ENCODE measurements around the gene LDLRAD3. TPM values are rescaled to one million over a fixed set of nuclear protein-coding genes. Genes with fewer than 3 reads are reported as not detected.
A peak's percentile ranks its signal among the peaks of the same experiment; 100 is the strongest.

LDLRAD3 gene
- total RNA-seq, 4 donors from 2014 or later = 10.2 to 41.9 (median 19.8) TPM

DNA sequence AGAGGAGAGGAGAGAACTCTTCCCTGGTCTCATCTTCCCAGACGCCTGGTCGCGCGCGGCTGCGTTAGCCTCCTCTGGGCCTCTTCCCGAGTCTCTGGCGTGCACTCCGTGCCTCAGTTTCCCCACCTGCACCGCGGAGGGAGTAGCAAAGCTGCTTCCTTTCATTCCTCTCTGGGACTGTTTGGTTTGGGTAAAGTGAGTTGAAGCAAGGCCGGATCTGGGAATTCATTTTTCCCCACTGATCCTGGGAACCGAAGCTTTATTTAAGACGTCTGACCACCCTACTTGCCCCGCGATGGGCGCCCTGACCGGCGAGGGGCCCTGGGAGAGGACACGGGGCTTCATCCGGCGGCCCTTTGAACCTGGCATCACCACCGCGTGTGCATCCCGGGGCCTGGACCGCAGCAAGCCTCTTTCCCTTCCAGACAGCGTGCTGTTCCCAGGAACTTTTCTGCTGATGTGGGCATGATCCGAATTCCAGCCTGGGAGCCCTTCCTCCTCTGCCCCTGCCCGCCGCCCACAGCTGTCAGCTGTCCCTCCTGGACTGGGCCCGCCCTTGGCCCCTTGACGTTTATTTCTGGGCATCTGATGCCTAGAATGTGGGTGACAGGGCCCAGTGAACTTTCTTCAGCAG is 758 bp downstream of the LDLRAD3 start:
- no peak for DNase-seq
- Histone ChIP-seq H3K4me1 (no peaks in the 10 kb centered on the region), H3K36me3 (no peaks in the 10 kb centered on the region), H3K4me3 (peak overlapping the region; percentile 40 to 77), H3K27me3 (no peaks in the 10 kb centered on the region), H3K9me3 (no peaks in the 10 kb centered on the region), H3K27ac (peak overlapping the region; percentile 74 to 75)
- TF ChIP-seq POLR2A (IDR thresholded peaks at IDR 0.05) = no peak
- TF ChIP-seq, protein P1, sequence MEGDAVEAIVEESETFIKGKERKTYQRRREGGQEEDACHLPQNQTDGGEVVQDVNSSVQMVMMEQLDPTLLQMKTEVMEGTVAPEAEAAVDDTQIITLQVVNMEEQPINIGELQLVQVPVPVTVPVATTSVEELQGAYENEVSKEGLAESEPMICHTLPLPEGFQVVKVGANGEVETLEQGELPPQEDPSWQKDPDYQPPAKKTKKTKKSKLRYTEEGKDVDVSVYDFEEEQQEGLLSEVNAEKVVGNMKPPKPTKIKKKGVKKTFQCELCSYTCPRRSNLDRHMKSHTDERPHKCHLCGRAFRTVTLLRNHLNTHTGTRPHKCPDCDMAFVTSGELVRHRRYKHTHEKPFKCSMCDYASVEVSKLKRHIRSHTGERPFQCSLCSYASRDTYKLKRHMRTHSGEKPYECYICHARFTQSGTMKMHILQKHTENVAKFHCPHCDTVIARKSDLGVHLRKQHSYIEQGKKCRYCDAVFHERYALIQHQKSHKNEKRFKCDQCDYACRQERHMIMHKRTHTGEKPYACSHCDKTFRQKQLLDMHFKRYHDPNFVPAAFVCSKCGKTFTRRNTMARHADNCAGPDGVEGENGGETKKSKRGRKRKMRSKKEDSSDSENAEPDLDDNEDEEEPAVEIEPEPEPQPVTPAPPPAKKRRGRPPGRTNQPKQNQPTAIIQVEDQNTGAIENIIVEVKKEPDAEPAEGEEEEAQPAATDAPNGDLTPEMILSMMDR (IDR thresholded peaks at IDR 0.05) = no peak
- intact Hi-C loops (cut with DNase I; ENCODE audit: low total_unique reads) = no loop called here

DNA sequence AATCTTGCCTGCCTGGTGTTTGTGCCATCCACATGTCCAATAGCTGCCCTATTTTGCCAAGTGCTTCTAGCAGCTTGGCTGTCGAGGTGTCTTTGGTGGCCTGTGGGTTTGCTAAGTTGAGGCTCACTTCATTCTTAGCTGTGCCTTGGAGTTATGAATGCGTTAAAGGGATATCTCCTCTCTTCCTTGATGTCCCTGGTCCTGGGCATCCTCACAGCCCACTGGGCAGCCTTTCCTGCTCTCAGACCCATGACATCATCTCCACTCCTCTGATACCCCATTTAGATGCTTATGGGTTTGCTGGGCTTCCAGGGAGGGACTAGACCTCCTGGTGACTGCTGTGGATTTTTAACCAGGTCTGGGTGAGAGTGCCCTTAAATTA is 1.3 kb downstream of the LDLRAD3 start:
- intact Hi-C loops (cut with DNase I; ENCODE audit: low total_unique reads) = no loop called here
- no peaks in the 10 kb centered on the region for H3K36me3 ChIP-seq
- H3K9me3 ChIP-seq = no peaks in the 10 kb centered on the region
- no peak for DNase-seq
- H3K27me3 ChIP-seq = no peaks in the 10 kb centered on the region
- peak overlapping the region; percentile 40 to 77 for H3K4me3 ChIP-seq
- peak overlapping the region; percentile 74 to 75 for H3K27ac ChIP-seq
- no peaks in the 10 kb centered on the region for H3K4me1 ChIP-seq
- no peak for TF ChIP-seq POLR2A (IDR thresholded peaks at IDR 0.05)
- TF ChIP-seq, protein P1 (IDR thresholded peaks at IDR 0.05) = no peak

- Histone ChIP-seq H3K27me3 (no peaks in the 10 kb centered on the region), H3K27ac (no peak overlapping the region), H3K36me3 (no peaks in the 10 kb centered on the region), H3K4me3 (no peak overlapping the region), H3K4me1 (no peaks in the 10 kb centered on the region), H3K9me3 (no peaks in the 10 kb centered on the region)
- TF ChIP-seq, protein P1 (IDR thresholded peaks at IDR 0.05) = no peak
- TF ChIP-seq POLR2A (IDR thresholded peaks at IDR 0.05) = no peak
- intact Hi-C loops (cut with DNase I; ENCODE audit: low total_unique reads) = no loop called here
- no peak for DNase-seq
Observed at GRCh38 chr11:35946766-35947165, 2.9 kb downstream of the LDLRAD3 start.

- Histone ChIP-seq H3K4me1 (no peaks in the 10 kb centered on the region), H3K4me3 (no peak overlapping the region), H3K27me3 (no peaks in the 10 kb centered on the region), H3K36me3 (no peaks in the 10 kb centered on the region), H3K27ac (no peak overlapping the region), H3K9me3 (no peaks in the 10 kb centered on the region)
- TF ChIP-seq, protein P1 (IDR thresholded peaks at IDR 0.05) = no peak
- TF ChIP-seq POLR2A (IDR thresholded peaks at IDR 0.05) = no peak
- intact Hi-C loops (cut with DNase I; ENCODE audit: low total_unique reads) = no loop called here
- DNase-seq = no peak
Observed at GRCh38 chr11:35947437-35947836, 3.6 kb downstream of the LDLRAD3 start.

DNA sequence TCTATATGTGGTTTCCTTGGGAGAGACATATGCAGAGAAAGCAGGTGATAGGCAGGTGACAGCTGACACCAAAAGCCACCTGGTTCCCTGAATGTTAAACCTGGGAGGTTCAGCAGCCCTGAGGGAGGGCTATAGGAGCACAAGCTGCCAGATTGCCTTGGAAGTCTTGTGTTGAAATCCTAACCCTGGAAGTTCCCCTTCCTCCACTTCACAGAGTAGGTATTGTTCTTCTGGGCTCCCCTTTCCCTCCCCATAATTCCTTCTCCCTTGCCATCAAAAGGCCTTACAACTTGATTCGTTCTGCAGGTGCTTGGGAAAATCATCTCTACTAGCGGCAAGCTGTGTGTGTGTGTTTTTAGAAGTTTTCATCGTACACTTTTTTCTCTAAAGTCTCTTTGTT is 5.4 kb downstream of the LDLRAD3 start:
- Histone ChIP-seq H3K36me3 (no peaks in the 10 kb centered on the region), H3K27me3 (no peaks in the 10 kb centered on the region), H3K4me1 (peaks cover 0 to 5% of the 10 kb centered on the region in 2 donors), H3K9me3 (no peaks in the 10 kb centered on the region), H3K4me3 (no peak overlapping the region), H3K27ac (no peak overlapping the region)
- intact Hi-C loops (cut with DNase I; ENCODE audit: low total_unique reads) = no loop called here
- no peak for DNase-seq
- TF ChIP-seq POLR2A (IDR thresholded peaks at IDR 0.05) = no peak
- TF ChIP-seq, protein P1 (IDR thresholded peaks at IDR 0.05) = no peak

Data from uterus (tissue), 4 donors.